A549 (cell line): ENCODE data around the gene DRC7.

Source experiments
- ESRRA ChIP-seq: fragments of 150-350 bp; IDR thresholded peaks from 2 replicates; pipeline ENCODE4 v1.6.1; 2014; ENCODE audit warnings: mild to moderate bottlenecking, low read length, borderline replicate concordance
- HOXA7 ChIP-seq: fragments of 250-450 bp; sonication (Bioruptor Pico); IDR thresholded peaks from 2 replicates; pipeline ENCODE4 v1.5.0; 2020; ENCODE audit warnings: mild to moderate bottlenecking, moderate library complexity
- PHF8 ChIP-seq: fragments of 200-600 bp; sonication (generic); IDR thresholded peaks from 2 replicates; pipeline ENCODE4 v1.6.1; 2016; ENCODE audit warnings: low read depth, mild to moderate bottlenecking, antibody characterized with exemption, moderate library complexity, borderline replicate concordance
- POLR2A ChIP-seq: IDR thresholded peaks from 2 replicates; pipeline ENCODE4 v1.6.1; 2012; ENCODE audit warnings: mild to moderate bottlenecking, low read length
- TF ChIP-seq, protein P1 (sequence below): fragments of 150-350 bp; IDR thresholded peaks from 2 replicates; pipeline ENCODE4 v1.6.1; 2014; ENCODE audit warnings: low read depth, mild to moderate bottlenecking, low read length
- TF ChIP-seq, protein P2 (sequence below): fragments of >200 bp; sonication (Bioruptor Twin); formaldehyde crosslinking; IDR thresholded peaks from 3 replicates; pipeline ENCODE4 v1.5.1; 2016
- TF ChIP-seq, protein P3 (sequence below): fragments of 200-600 bp; sonication (generic); IDR thresholded peaks from 2 replicates; pipeline ENCODE4 v1.6.1; 2016; ENCODE audit warnings: antibody characterized with exemption, mild to moderate bottlenecking, moderate library complexity
- TF ChIP-seq, protein P4 (sequence below): IDR thresholded peaks from 2 replicates; pipeline ENCODE4 v1.6.1; 2012

DNA sequence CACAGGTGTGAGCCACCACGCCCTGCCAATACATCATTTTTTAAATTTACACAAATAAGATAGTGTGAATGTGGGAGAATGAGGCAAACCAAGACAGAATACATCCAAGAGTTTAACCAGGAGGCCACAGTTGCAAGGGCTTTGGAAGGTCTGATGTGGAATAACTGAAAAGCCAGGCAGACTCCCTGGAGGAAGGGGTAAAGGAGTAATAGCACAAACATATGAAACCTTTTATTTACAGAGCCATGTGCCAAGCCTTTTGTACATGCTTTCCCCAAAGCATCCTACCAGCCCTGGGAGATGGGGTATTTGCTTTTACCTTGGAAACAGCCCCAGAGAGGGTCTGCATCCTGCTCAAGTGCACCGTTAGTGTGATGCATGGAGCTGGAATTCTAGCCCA lies 21.8 kb upstream of the DRC7 start:
- TF ChIP-seq, protein P1, sequence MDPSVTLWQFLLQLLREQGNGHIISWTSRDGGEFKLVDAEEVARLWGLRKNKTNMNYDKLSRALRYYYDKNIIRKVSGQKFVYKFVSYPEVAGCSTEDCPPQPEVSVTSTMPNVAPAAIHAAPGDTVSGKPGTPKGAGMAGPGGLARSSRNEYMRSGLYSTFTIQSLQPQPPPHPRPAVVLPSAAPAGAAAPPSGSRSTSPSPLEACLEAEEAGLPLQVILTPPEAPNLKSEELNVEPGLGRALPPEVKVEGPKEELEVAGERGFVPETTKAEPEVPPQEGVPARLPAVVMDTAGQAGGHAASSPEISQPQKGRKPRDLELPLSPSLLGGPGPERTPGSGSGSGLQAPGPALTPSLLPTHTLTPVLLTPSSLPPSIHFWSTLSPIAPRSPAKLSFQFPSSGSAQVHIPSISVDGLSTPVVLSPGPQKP: no peak
- TF ChIP-seq, protein P2, sequence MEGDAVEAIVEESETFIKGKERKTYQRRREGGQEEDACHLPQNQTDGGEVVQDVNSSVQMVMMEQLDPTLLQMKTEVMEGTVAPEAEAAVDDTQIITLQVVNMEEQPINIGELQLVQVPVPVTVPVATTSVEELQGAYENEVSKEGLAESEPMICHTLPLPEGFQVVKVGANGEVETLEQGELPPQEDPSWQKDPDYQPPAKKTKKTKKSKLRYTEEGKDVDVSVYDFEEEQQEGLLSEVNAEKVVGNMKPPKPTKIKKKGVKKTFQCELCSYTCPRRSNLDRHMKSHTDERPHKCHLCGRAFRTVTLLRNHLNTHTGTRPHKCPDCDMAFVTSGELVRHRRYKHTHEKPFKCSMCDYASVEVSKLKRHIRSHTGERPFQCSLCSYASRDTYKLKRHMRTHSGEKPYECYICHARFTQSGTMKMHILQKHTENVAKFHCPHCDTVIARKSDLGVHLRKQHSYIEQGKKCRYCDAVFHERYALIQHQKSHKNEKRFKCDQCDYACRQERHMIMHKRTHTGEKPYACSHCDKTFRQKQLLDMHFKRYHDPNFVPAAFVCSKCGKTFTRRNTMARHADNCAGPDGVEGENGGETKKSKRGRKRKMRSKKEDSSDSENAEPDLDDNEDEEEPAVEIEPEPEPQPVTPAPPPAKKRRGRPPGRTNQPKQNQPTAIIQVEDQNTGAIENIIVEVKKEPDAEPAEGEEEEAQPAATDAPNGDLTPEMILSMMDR: no peak
- TF ChIP-seq POLR2A: no peak
- no peak for TF ChIP-seq ESRRA
- no peak for TF ChIP-seq HOXA7 (CRISPR knock-in tag)
- TF ChIP-seq, protein P3, sequence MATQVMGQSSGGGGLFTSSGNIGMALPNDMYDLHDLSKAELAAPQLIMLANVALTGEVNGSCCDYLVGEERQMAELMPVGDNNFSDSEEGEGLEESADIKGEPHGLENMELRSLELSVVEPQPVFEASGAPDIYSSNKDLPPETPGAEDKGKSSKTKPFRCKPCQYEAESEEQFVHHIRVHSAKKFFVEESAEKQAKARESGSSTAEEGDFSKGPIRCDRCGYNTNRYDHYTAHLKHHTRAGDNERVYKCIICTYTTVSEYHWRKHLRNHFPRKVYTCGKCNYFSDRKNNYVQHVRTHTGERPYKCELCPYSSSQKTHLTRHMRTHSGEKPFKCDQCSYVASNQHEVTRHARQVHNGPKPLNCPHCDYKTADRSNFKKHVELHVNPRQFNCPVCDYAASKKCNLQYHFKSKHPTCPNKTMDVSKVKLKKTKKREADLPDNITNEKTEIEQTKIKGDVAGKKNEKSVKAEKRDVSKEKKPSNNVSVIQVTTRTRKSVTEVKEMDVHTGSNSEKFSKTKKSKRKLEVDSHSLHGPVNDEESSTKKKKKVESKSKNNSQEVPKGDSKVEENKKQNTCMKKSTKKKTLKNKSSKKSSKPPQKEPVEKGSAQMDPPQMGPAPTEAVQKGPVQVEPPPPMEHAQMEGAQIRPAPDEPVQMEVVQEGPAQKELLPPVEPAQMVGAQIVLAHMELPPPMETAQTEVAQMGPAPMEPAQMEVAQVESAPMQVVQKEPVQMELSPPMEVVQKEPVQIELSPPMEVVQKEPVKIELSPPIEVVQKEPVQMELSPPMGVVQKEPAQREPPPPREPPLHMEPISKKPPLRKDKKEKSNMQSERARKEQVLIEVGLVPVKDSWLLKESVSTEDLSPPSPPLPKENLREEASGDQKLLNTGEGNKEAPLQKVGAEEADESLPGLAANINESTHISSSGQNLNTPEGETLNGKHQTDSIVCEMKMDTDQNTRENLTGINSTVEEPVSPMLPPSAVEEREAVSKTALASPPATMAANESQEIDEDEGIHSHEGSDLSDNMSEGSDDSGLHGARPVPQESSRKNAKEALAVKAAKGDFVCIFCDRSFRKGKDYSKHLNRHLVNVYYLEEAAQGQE: no peak
- TF ChIP-seq PHF8: no peak
- TF ChIP-seq, protein P4, sequence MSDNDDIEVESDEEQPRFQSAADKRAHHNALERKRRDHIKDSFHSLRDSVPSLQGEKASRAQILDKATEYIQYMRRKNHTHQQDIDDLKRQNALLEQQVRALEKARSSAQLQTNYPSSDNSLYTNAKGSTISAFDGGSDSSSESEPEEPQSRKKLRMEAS: no peak
